ENCODE results near the gene HCN2. TPM values are rescaled to one million over a fixed set of nuclear protein-coding genes. Genes with fewer than 3 reads are reported as not detected.

HCN2 gene
- total RNA-seq, 1 experiment from 2014 or later: 13.1 TPM

GRCh38 chr19:642767-643727 is 53.4 kb downstream of the HCN2 start:
- H3K27ac ChIP-seq (ENCODE audit: low read depth, low read length, poor library complexity, severe bottlenecking): no peak overlapping the region
- no peaks in the 10 kb centered on the region for H3K9me3 ChIP-seq (ENCODE audit: low read depth, low read length, poor library complexity, severe bottlenecking)
- peaks cover 28% of the 10 kb centered on the region for H3K36me3 ChIP-seq (ENCODE audit: insufficient read depth, low read length, poor library complexity, severe bottlenecking)
- BruUV-seq (replicated peaks): no TSS peak
- ChIA-PET POLR2A (ENCODE audit: low non-redundant PET) (no interaction called here), CTCF (no interaction called here)
- TF ChIP-seq EZH2 (IDR thresholded peaks at IDR 0.05; ENCODE audit: borderline replicate concordance, low read depth, low read length, poor library complexity, severe bottlenecking): no peak
- TF ChIP-seq CTCF (conservative IDR thresholded peaks at IDR 0.05; ENCODE audit: low read depth, low read length): no peak
- DNase-seq (ENCODE audit: low spot score): no peak
- no peaks in the 10 kb centered on the region for H3K27me3 ChIP-seq (replicated peaks; ENCODE audit: insufficient read depth, low read depth, low read length, poor library complexity)
- intact Hi-C loops (cut with micrococcal nuclease; ENCODE audit: unreplicated experiment): no loop called here
- H3K4me1 ChIP-seq (ENCODE audit: insufficient read depth, low read length, poor library complexity, severe bottlenecking): no peaks in the 10 kb centered on the region
- no peak overlapping the region for H3K4me3 ChIP-seq (ENCODE audit: low read depth, low read length, poor library complexity, severe bottlenecking)

- CTCF ChIA-PET: no interaction called here
- Histone ChIP-seq H3K27ac (ENCODE audit: low read depth, low read length, poor library complexity, severe bottlenecking) (no peak overlapping the region), H3K9me3 (ENCODE audit: low read depth, low read length, poor library complexity, severe bottlenecking) (no peaks in the 10 kb centered on the region), H3K4me3 (ENCODE audit: low read depth, low read length, poor library complexity, severe bottlenecking) (no peak overlapping the region), H3K27me3 (replicated peaks; ENCODE audit: insufficient read depth, low read depth, low read length, poor library complexity) (no peaks in the 10 kb centered on the region), H3K4me1 (ENCODE audit: insufficient read depth, low read length, poor library complexity, severe bottlenecking) (no peaks in the 10 kb centered on the region), H3K36me3 (ENCODE audit: insufficient read depth, low read length, poor library complexity, severe bottlenecking) (peaks cover 33% of the 10 kb centered on the region)
- TF ChIP-seq CTCF (conservative IDR thresholded peaks at IDR 0.05; ENCODE audit: low read depth, low read length) (no peak), EZH2 (IDR thresholded peaks at IDR 0.05; ENCODE audit: borderline replicate concordance, low read depth, low read length, poor library complexity, severe bottlenecking) (no peak)
- DNase-seq (ENCODE audit: low spot score): no peak
- POLR2A ChIA-PET (ENCODE audit: low non-redundant PET): no interaction called here
- BruUV-seq (replicated peaks): no TSS peak
- intact Hi-C loops (cut with micrococcal nuclease; ENCODE audit: unreplicated experiment): no loop called here
These were observed 54.1 kb downstream of the HCN2 start for GRCh38 chr19:643736-644135.

- H3K4me1 ChIP-seq (ENCODE audit: insufficient read depth, low read length, poor library complexity, severe bottlenecking): no peaks in the 10 kb centered on the region
- no TSS peak for BruUV-seq (replicated peaks)
- POLR2A ChIA-PET (ENCODE audit: low non-redundant PET): no interaction called here
These were observed 54.7 kb downstream of the HCN2 start for GRCh38 chr19:644363-644762.

More at GRCh38 chr19:644363-644762, 54.7 kb downstream of the HCN2 start:
- H3K27ac ChIP-seq (ENCODE audit: low read depth, low read length, poor library complexity, severe bottlenecking): no peak overlapping the region
- no peak for TF ChIP-seq CTCF (conservative IDR thresholded peaks at IDR 0.05; ENCODE audit: low read depth, low read length)
- no peak for TF ChIP-seq EZH2 (IDR thresholded peaks at IDR 0.05; ENCODE audit: borderline replicate concordance, low read depth, low read length, poor library complexity, severe bottlenecking)
- no peaks in the 10 kb centered on the region for H3K9me3 ChIP-seq (ENCODE audit: low read depth, low read length, poor library complexity, severe bottlenecking)
- CTCF ChIA-PET: no interaction called here
- peaks cover 39% of the 10 kb centered on the region for H3K36me3 ChIP-seq (ENCODE audit: insufficient read depth, low read length, poor library complexity, severe bottlenecking)
- H3K4me3 ChIP-seq (ENCODE audit: low read depth, low read length, poor library complexity, severe bottlenecking): no peak overlapping the region
- intact Hi-C loops (cut with micrococcal nuclease; ENCODE audit: unreplicated experiment): no loop called here
- DNase-seq (ENCODE audit: low spot score): no peak
- H3K27me3 ChIP-seq (replicated peaks; ENCODE audit: insufficient read depth, low read depth, low read length, poor library complexity): no peaks in the 10 kb centered on the region

Measured in A673 (cell line).